ENCODE results near the gene ABR.

ABR gene

DNA sequence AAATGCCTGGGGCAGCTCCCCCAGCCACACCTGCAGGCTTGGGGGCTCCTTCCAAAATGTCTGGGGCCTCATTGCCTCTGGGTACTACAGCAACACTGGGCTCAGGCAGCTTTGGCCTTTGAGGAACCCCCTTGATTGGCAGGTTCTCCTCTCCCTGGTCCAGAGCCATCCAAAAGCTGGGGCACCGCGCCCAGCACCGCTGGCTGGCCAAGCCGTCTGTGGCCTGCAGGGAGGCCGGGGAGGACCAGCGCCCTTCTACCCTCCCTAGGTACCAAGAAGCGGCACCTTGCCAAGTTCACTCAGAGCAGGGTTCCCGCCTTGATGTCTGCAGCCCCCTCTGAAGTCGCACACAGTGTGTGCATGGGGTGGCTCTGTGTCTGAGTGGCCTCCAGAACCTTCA, 152.7 kb downstream of the ABR start:
- peaks cover 7% of the 10 kb centered on the region; the same call in 1 of the 2 replicates for H4K20me1 ChIP-seq (ENCODE audit: insufficient read depth, low read length)
- H3K4me1 ChIP-seq (ENCODE audit: insufficient read depth, low read length), result no peaks in the 10 kb centered on the region
- no peak overlapping the region for H3K4me3 ChIP-seq (ENCODE audit: low read depth in 1 of 2, low read length in 2 of 2)
- TF ChIP-seq, protein P1, sequence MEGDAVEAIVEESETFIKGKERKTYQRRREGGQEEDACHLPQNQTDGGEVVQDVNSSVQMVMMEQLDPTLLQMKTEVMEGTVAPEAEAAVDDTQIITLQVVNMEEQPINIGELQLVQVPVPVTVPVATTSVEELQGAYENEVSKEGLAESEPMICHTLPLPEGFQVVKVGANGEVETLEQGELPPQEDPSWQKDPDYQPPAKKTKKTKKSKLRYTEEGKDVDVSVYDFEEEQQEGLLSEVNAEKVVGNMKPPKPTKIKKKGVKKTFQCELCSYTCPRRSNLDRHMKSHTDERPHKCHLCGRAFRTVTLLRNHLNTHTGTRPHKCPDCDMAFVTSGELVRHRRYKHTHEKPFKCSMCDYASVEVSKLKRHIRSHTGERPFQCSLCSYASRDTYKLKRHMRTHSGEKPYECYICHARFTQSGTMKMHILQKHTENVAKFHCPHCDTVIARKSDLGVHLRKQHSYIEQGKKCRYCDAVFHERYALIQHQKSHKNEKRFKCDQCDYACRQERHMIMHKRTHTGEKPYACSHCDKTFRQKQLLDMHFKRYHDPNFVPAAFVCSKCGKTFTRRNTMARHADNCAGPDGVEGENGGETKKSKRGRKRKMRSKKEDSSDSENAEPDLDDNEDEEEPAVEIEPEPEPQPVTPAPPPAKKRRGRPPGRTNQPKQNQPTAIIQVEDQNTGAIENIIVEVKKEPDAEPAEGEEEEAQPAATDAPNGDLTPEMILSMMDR (IDR thresholded peaks at IDR 0.05; ENCODE audit: borderline replicate concordance, extremely low read depth, low read length, poor library complexity, severe bottlenecking), result no peak
- TF ChIP-seq EZH2 (IDR thresholded peaks at IDR 0.05; ENCODE audit: borderline replicate concordance, low read depth, low read length, severe bottlenecking), result no peak
- H3K27me3 ChIP-seq (ENCODE audit: insufficient read depth, low read length, poor library complexity), result no peaks in the 10 kb centered on the region
- H3K79me2 ChIP-seq (ENCODE audit: insufficient read depth, low read length), result no peaks in the 10 kb centered on the region
- no peak overlapping the region for H2AFZ ChIP-seq (ENCODE audit: low read depth, low read length)
- H3K4me2 ChIP-seq (ENCODE audit: insufficient read depth, low read length), result no peak overlapping the region
- H3K36me3 ChIP-seq (ENCODE audit: insufficient read depth, low read length), result no peaks in the 10 kb centered on the region
- no peak for ATAC-seq (ENCODE audit: insufficient read depth, low read depth)
- H3K27ac ChIP-seq (ENCODE audit: low read length), result no peak overlapping the region
- H3K9ac ChIP-seq (ENCODE audit: low read depth, low read length), result no peak overlapping the region
- no peak for DNase-seq
- H3K9me3 ChIP-seq (ENCODE audit: insufficient read depth, low read length, severe bottlenecking), result no peaks in the 10 kb centered on the region

DNA sequence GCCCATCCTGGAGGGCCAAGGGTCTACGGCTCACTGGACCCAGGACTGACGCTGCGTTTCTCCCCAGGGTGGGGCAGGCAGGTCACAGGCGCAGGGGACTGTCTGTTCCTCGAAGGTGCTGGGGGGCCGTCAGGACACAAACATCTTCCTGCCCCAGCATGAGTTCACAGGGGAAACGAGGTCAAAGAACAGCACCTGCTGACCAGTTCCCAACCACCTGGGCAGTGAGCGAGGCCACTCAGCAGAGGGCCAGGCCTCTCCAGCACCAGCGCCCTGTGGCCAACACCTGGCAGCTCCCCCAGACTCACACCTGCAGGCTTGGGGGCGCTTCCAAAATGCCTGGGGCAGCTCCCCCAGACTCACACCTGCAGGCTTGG, 153.2 kb downstream of the ABR start:
- no peak for DNase-seq
- Histone ChIP-seq H3K27ac (ENCODE audit: low read length) (no peak overlapping the region), H3K36me3 (ENCODE audit: insufficient read depth, low read length) (no peaks in the 10 kb centered on the region), H3K9me3 (ENCODE audit: insufficient read depth, low read length, severe bottlenecking) (no peaks in the 10 kb centered on the region), H2AFZ (ENCODE audit: low read depth, low read length) (no peak overlapping the region), H3K4me1 (ENCODE audit: insufficient read depth, low read length) (no peaks in the 10 kb centered on the region), H3K4me3 (ENCODE audit: low read depth in 1 of 2, low read length in 2 of 2) (no peak overlapping the region), H3K27me3 (ENCODE audit: insufficient read depth, low read length, poor library complexity) (no peaks in the 10 kb centered on the region), H4K20me1 (ENCODE audit: insufficient read depth, low read length) (peaks cover 7% of the 10 kb centered on the region; the same call in 1 of the 2 replicates), H3K9ac (ENCODE audit: low read depth, low read length) (no peak overlapping the region), H3K4me2 (ENCODE audit: insufficient read depth, low read length) (no peak overlapping the region), H3K79me2 (ENCODE audit: insufficient read depth, low read length) (no peaks in the 10 kb centered on the region)
- no peak for ATAC-seq (ENCODE audit: insufficient read depth, low read depth)
- TF ChIP-seq, protein P1 (IDR thresholded peaks at IDR 0.05; ENCODE audit: borderline replicate concordance, extremely low read depth, low read length, poor library complexity, severe bottlenecking), result no peak
- no peak for TF ChIP-seq EZH2 (IDR thresholded peaks at IDR 0.05; ENCODE audit: borderline replicate concordance, low read depth, low read length, severe bottlenecking)

DNA sequence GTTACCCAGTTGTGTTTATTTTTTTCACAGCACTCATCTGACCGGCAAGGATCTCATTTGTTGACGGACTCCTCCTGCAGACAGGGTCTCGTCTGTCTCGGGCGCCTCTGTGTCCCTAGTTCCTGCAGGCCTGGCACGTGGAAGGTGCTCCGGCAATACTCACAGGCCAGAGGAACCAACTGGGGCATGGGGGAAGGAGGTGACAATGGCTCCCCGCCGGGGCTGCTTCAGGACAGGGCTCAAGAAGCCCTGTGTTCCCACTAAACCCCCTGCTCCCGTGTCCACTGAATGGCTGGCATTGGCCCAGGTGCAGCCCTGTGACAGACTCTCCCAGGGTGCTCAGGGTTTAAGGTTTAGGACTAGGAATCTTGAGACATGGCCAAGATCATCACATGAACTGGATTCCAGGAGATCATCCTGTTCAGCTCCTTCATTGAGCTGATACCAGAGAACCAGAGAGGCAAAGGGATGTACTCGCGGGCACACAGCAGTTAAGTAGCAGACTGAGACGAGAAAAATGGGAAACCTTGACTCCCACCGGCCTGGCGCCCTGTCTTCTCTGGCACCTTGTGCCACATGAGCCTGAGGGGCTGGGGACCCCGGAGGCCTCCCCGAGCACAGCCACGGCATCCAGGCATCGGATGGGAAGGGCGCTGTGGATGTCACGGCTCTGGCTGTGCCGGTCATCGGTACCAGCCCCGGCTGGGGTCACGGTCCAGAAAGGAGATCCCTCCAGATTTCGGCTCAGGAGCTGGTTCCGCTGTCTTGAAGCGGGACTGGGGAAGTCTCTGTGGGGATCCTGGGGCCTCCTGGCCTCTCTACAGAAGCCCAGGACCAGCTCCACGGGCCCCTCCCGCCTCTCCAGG, 153.8 kb downstream of the ABR start:
- Histone ChIP-seq H2AFZ (ENCODE audit: low read depth, low read length) (no peak overlapping the region), H4K20me1 (ENCODE audit: insufficient read depth, low read length) (peaks cover 7% of the 10 kb centered on the region; the same call in 1 of the 2 replicates), H3K4me2 (ENCODE audit: insufficient read depth, low read length) (no peak overlapping the region), H3K79me2 (ENCODE audit: insufficient read depth, low read length) (no peaks in the 10 kb centered on the region), H3K36me3 (ENCODE audit: insufficient read depth, low read length) (no peaks in the 10 kb centered on the region), H3K4me1 (ENCODE audit: insufficient read depth, low read length) (no peaks in the 10 kb centered on the region), H3K27ac (ENCODE audit: low read length) (no peak overlapping the region), H3K4me3 (ENCODE audit: low read depth in 1 of 2, low read length in 2 of 2) (no peak overlapping the region), H3K27me3 (ENCODE audit: insufficient read depth, low read length, poor library complexity) (no peaks in the 10 kb centered on the region), H3K9ac (ENCODE audit: low read depth, low read length) (no peak overlapping the region), H3K9me3 (ENCODE audit: insufficient read depth, low read length, severe bottlenecking) (no peaks in the 10 kb centered on the region)
- no peak for TF ChIP-seq EZH2 (IDR thresholded peaks at IDR 0.05; ENCODE audit: borderline replicate concordance, low read depth, low read length, severe bottlenecking)
- TF ChIP-seq, protein P1 (IDR thresholded peaks at IDR 0.05; ENCODE audit: borderline replicate concordance, extremely low read depth, low read length, poor library complexity, severe bottlenecking), result no peak
- ATAC-seq (ENCODE audit: insufficient read depth, low read depth) (no peak), DNase-seq (no peak)

Measured in DND-41 (cell line).